ENCODE measurements around the gene CGB2. TPM values are rescaled to one million over a fixed set of nuclear protein-coding genes. Genes with fewer than 3 reads are reported as not detected.

Gene CGB2
- total RNA-seq, 1 donor from 2014 or later: not detected

- Mint-ChIP-seq H3K27me3 (no peaks in the 10 kb centered on the region), H3K36me3 (peaks cover 23% of the 10 kb centered on the region), H3K9me3 (no peaks in the 10 kb centered on the region), H3K4me3 (peak overlapping the region; percentile 99), H3K27ac (peak overlapping the region; percentile 100), H3K4me1 (ENCODE audit: unreplicated experiment) (peaks cover 26% of the 10 kb centered on the region)
- no peak for DNase-seq (ENCODE audit: extremely low spot score, unreplicated experiment)
- no peak for TF ChIP-seq CTCF (conservative IDR thresholded peaks at IDR 0.05)
Measured at GRCh38 chr19:48991873-48992580, 39.7 kb upstream of the CGB2 start.

- peak overlapping the region; percentile 100 for H3K27ac Mint-ChIP-seq
- DNase-seq (ENCODE audit: extremely low spot score, unreplicated experiment): no peak
- no peaks in the 10 kb centered on the region for H3K9me3 Mint-ChIP-seq
- H3K4me3 Mint-ChIP-seq: peak overlapping the region; percentile 99
- peaks cover 20% of the 10 kb centered on the region for H3K36me3 Mint-ChIP-seq
- H3K27me3 Mint-ChIP-seq: no peaks in the 10 kb centered on the region
- TF ChIP-seq CTCF (conservative IDR thresholded peaks at IDR 0.05): no peak
- peaks cover 26% of the 10 kb centered on the region for H3K4me1 Mint-ChIP-seq (ENCODE audit: unreplicated experiment)
Measured at GRCh38 chr19:48992581-48993174, 39.0 kb upstream of the CGB2 start.

GRCh38 chr19:48993175-48994034 lies 38.3 kb upstream of the CGB2 start, which contains the start of the genes GYS1 and RUVBL2:
TSS of gene GYS1 (minus strand) at chr19:48993309. CDS start at chr19:48993112, 197 bp downstream.
TSS of gene RUVBL2 (plus strand) at chr19:48993887. CDS start at chr19:48993912, 25 bp downstream.
- H3K36me3 Mint-ChIP-seq: peaks cover 15% of the 10 kb centered on the region
- TF ChIP-seq CTCF (conservative IDR thresholded peaks at IDR 0.05): peak; percentile 97
- H3K4me3 Mint-ChIP-seq: peak within 1 kb of the TSS; percentile 99
- no peaks in the 10 kb centered on the region for H3K9me3 Mint-ChIP-seq
- H3K4me1 Mint-ChIP-seq (ENCODE audit: unreplicated experiment): peaks cover 30% of the 10 kb centered on the region
- peak within 1 kb of the TSS; percentile 100 for H3K27ac Mint-ChIP-seq
- H3K27me3 Mint-ChIP-seq: no peaks in the 10 kb centered on the region
- DNase-seq (ENCODE audit: extremely low spot score, unreplicated experiment): peak; percentile 100

GRCh38 chr19:48994035-48994386 lies 37.7 kb upstream of the CGB2 start:
- TF ChIP-seq CTCF (conservative IDR thresholded peaks at IDR 0.05): no peak
- Mint-ChIP-seq H3K27ac (peak overlapping the region; percentile 100), H3K27me3 (no peaks in the 10 kb centered on the region), H3K9me3 (no peaks in the 10 kb centered on the region), H3K36me3 (peaks cover 15% of the 10 kb centered on the region), H3K4me1 (ENCODE audit: unreplicated experiment) (peaks cover 30% of the 10 kb centered on the region), H3K4me3 (peak overlapping the region; percentile 99)
- no peak for DNase-seq (ENCODE audit: extremely low spot score, unreplicated experiment)

GRCh38 chr19:48997972-48998371 lies 33.7 kb upstream of the CGB2 start:
- TF ChIP-seq CTCF (conservative IDR thresholded peaks at IDR 0.05): peak; percentile 71
- no peak for DNase-seq (ENCODE audit: extremely low spot score, unreplicated experiment)
- peaks cover 27% of the 10 kb centered on the region for H3K4me1 Mint-ChIP-seq (ENCODE audit: unreplicated experiment)
- H3K27me3 Mint-ChIP-seq: no peaks in the 10 kb centered on the region
- H3K4me3 Mint-ChIP-seq: peak overlapping the region; percentile 27
- peaks cover 14% of the 10 kb centered on the region for H3K36me3 Mint-ChIP-seq
- H3K27ac Mint-ChIP-seq: no peak overlapping the region
- H3K9me3 Mint-ChIP-seq: no peaks in the 10 kb centered on the region
